ENCODE results near the gene STAG3. TPM values are rescaled to one million over a fixed set of nuclear protein-coding genes. Genes with fewer than 3 reads are reported as not detected.

The STAG3 gene
- total RNA-seq, 1 donor from 2014 or later, result 2.3 TPM

DNA sequence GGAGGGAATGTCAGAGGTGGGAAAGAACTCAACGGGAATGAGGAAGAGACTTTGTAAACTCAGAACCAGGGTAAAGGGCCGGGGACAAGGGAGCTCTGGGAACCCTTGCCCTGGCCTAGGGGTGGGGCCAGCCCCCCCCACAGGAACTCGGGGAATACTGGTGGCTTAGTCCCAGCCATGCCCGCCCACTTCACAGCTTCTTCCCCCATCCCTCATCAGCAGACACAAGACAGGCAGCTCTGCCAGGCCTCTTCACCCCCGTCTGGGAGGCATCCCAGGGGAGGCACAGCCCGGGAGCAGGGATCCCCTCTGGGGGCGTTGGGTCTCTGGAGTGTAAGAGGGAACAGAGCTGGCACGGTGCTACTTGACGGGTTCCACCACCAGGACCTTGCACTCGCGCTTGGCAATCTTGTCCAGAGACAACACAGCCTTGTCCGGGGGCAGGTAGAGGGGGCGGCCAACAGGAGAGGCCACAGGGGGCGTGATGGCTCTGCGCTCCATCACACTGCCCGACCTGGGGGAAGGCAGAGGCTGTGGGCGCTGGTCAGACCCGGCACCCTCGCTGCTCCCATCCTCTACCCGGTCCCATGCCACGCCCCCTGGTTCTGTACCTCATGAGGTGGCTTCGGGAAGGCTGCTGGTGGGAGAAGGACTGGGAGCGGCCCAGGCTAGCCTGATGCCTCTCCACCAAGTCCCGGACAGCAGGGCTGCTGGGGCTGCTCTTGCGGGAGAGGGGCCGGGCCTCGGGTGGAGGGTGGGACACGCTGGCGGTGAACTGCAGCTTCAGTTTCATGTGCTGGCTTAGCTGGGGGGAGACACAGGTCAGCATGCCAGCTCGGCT, 22.8 kb upstream of the STAG3 start:
- no peak overlapping the region for H3K4me3 ChIP-seq
- no peaks in the 10 kb centered on the region for H3K9me3 ChIP-seq
- H3K4me1 ChIP-seq, result peaks cover 18% of the 10 kb centered on the region
- ATAC-seq, result peak; percentile 1
- no peak overlapping the region for H3K27ac ChIP-seq
- no peak for DNase-seq
- H3K27me3 ChIP-seq, result no peaks in the 10 kb centered on the region
- TF ChIP-seq CTCF (IDR thresholded peaks at IDR 0.05), result no peak
- H3K36me3 ChIP-seq, result peaks cover 25% of the 10 kb centered on the region
- intact Hi-C loops (cut with DNase I), result no loop called here

DNA sequence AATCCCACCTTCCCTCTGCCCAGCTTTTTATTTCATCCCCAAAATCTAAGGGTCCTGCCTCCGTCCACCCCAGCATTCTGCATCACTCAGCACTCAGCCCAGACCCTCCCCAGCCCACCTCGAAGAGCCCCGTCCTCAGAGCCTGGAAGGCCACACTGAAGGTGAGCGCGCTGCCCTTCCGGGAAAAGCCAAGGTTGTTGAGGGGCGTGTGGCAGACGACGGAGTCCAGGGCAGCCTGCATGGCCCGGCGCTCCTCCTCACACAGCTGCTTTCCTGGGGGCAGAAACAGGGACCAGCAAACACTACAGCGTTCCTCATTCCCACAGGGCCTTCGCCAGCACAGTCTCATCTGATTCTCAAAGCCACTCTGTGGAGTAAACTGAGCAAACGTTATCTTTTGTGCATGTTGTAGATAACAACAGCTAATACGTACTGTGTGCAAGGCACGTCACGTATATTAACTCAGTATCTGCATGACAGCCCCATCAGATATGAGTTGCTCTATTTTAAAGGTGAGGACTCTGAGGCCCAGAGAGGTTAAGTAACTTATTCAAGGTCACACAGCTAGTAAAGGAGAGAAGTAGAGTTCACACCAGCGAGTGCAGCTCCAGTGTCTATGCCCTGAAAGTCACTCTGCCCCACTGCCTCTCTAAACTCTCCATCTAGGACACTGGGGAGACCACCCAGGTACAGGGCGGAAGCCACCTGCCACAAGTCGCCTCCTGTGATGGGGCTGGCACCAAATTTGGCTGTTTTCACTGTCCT, 22.0 kb upstream of the STAG3 start:
- intact Hi-C loops (cut with DNase I), result no loop called here
- ATAC-seq (no peak), DNase-seq (no peak)
- TF ChIP-seq CTCF (IDR thresholded peaks at IDR 0.05), result no peak
- H3K4me3 ChIP-seq, result no peak overlapping the region
- no peaks in the 10 kb centered on the region for H3K9me3 ChIP-seq
- peaks cover 16% of the 10 kb centered on the region for H3K4me1 ChIP-seq
- no peak overlapping the region for H3K27ac ChIP-seq
- no peaks in the 10 kb centered on the region for H3K27me3 ChIP-seq
- H3K36me3 ChIP-seq, result peaks cover 25% of the 10 kb centered on the region

DNA sequence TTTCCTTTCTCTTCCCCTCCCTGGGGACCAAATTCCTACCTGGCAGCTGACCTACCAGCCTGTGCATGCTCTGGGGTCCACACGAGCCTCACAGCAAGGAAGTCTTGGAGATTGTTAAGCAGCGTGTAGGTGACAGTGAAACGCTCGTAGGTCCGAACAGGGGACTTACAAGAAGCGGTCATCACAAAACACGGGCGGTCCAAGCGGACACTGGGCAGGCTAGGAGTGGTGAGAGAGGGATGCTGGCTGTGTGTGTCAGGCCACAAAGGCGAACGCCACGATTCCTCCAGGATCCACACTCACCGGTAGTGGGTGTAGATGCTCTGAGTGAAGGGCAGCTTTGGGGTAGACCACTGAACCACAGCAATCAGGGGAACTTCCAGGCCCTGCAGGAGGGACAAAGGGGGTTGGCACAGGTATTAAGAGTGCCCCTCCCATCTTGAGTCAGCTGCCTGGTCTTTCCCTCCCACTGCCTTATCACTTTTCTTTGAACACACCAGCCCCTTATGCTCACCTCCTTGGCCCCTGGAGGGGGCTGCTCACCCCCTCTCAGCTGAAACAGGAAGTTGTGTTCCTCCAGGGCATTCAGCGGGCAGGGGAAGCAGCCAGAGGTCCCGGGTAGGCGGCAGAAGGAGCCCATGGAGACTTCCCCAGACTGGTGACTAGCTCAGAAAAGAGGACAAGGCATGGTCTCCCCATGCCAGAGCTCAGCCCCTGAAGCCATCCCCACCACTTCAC, 21.2 kb upstream of the STAG3 start:
- Histone ChIP-seq H3K9me3 (no peaks in the 10 kb centered on the region), H3K4me3 (no peak overlapping the region), H3K36me3 (peaks cover 25% of the 10 kb centered on the region), H3K4me1 (peaks cover 16% of the 10 kb centered on the region), H3K27me3 (no peaks in the 10 kb centered on the region), H3K27ac (no peak overlapping the region)
- DNase-seq (no peak), ATAC-seq (no peak)
- TF ChIP-seq CTCF (IDR thresholded peaks at IDR 0.05), result no peak
- intact Hi-C loops (cut with DNase I), result no loop called here

DNA sequence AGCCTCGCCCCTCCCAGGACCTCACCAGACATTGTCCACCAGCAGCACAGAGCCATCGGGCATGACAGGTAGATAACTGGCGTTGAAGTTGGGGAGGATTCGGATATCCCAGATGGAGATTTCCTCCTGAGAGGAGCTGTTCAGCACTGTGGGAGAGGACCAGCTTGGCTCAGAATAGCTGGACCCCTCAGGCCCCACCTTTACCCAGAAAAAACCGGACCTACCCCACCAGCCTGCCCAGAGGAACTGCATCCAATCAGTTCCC, 20.7 kb upstream of the STAG3 start:
- no peaks in the 10 kb centered on the region for H3K9me3 ChIP-seq
- intact Hi-C loops (cut with DNase I), result no loop called here
- TF ChIP-seq CTCF (IDR thresholded peaks at IDR 0.05), result no peak
- H3K36me3 ChIP-seq, result peaks cover 25% of the 10 kb centered on the region
- DNase-seq, result no peak
- no peak for ATAC-seq
- peaks cover 16% of the 10 kb centered on the region for H3K4me1 ChIP-seq
- H3K27me3 ChIP-seq, result no peaks in the 10 kb centered on the region
- H3K4me3 ChIP-seq, result no peak overlapping the region
- H3K27ac ChIP-seq, result peak overlapping the region; percentile 85

DNA sequence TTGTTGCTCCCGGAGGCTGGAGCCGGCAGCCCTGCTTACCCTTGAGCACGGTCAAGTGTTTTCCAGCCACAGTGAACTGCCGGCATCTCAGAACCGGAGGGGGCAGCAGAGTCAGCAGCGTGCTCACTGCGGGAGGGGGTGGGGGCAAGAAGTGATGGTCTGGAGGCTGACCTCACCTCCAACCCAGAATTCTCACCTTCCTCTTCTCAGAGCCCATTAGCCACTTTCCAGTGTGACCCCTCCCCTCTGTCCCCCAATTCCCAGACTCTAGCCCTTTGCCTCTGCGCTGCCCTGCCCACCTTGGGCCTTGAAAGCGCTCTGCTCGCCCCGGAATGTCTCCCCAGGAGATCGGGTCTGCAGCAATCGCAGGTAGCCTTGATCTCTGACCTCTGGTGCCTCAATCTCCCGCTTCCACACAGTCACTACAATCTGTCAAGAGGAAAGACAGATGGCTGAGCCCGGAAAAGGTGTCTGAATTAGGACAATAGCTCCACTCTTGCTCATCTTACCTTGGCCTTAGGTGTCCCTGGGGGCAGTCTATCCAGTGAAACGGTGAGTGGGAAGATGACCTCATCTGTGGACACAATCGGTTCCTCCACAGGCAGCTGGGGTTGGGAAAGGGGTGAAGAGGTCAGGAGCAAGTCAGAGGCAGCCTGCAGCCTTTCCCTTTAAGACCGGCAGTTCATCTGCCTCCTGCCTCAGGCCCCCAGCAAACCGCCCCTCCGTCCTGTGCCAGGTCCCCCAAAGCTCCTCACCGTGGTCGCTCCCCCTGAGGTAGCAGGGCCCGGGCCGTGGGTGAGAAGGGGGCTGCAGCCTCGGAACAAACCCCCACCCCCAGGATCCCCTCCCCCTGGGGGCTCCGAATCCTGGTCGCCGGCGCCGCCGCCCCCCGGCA, 20.1 kb upstream of the STAG3 start:
- peak overlapping the region; percentile 85 for H3K27ac ChIP-seq
- intact Hi-C loops (cut with DNase I), result no loop called here
- peak; percentile 62 for ATAC-seq
- TF ChIP-seq CTCF (IDR thresholded peaks at IDR 0.05), result no peak
- peak overlapping the region; percentile 98 for H3K4me3 ChIP-seq
- peaks cover 16% of the 10 kb centered on the region for H3K4me1 ChIP-seq
- DNase-seq, result no peak
- H3K9me3 ChIP-seq, result no peaks in the 10 kb centered on the region
- no peaks in the 10 kb centered on the region for H3K27me3 ChIP-seq
- peaks cover 25% of the 10 kb centered on the region for H3K36me3 ChIP-seq
